HEK293 (cell line): ENCODE measurements around the gene KAT14.
A peak's percentile ranks its signal among the peaks of the same experiment; 100 is the strongest.
"Not testable (repeated sequence)": the region's sequence is repeated elsewhere in the genome, so short reads cannot be mapped to it uniquely, and the experiment has no call there.

Experiments used
- CTCF ChIA-PET: fragments of 350-600 bp; formaldehyde crosslinking; extraction: SDS; loops from one replicate; lab custom pipeline; 2021; ENCODE audit warnings: antibody characterized with exemption; lab: Yijun Ruan, JAX
- POLR2A ChIA-PET: fragments of 300-600 bp; formaldehyde crosslinking; extraction: SDS; loops from one replicate; lab custom pipeline; 2020; ENCODE audit warnings: antibody characterized with exemption, inconsistent platforms; lab: Yijun Ruan, JAX
- H3K27ac ChIP-seq: fragments of 200-500 bp; sonication (Bioruptor generic); 2 replicates; pipeline ENCODE4 v1.5.1; 2014; ENCODE audit warnings: low read depth, low read length, control low read depth, inconsistent platforms; ENCODE audit errors: extremely low read depth
- H3K36me3 ChIP-seq, 2 experiments: fragments of 200-500 bp in 1 of 2; sonication (Bioruptor generic) in 1 of 2; 1 replicate in 1 of 2; 2 replicates in 1 of 2; pipeline ENCODE4 v1.5.1; 2014 to 2017; ENCODE audit warnings: inconsistent platforms in 2 of 2, low read length in 2 of 2; ENCODE audit not compliant: control insufficient read depth in 2 of 2, insufficient read depth in 1 of 2
- H3K4me1 ChIP-seq: fragments of 200-500 bp; sonication (Bioruptor generic); 2 replicates; pipeline ENCODE4 v1.5.1; 2014; ENCODE audit warnings: mild to moderate bottlenecking, low read length, inconsistent platforms; ENCODE audit not compliant: control insufficient read depth, insufficient read depth
- H3K4me3 ChIP-seq: 2 replicates; pipeline ENCODE4 v1.5.1; 2011; ENCODE audit warnings: low read depth, mild to moderate bottlenecking, control low read depth, low read length, moderate library complexity
- H3K9me3 ChIP-seq: fragments of 200-500 bp; sonication (Bioruptor generic); 2 replicates; pipeline ENCODE4 v1.5.1; 2014; ENCODE audit warnings: low read depth, low read length, inconsistent platforms; ENCODE audit not compliant: control insufficient read depth, insufficient read depth
- ATF2 ChIP-seq: fragments of 450-650 bp; formaldehyde crosslinking; IDR thresholded peaks from 2 replicates; pipeline ENCODE4 v1.5.1; 2016; ENCODE audit warnings: missing biosample characterization, missing genetic modification characterization, low read depth
- GLIS1 ChIP-seq: fragments of 450-650 bp; formaldehyde crosslinking; IDR thresholded peaks from 2 replicates; pipeline ENCODE4 v1.5.1; 2016; ENCODE audit warnings: missing biosample characterization, missing genetic modification characterization
- PRDM10 ChIP-seq: fragments of 450-650 bp; formaldehyde crosslinking; IDR thresholded peaks from 2 replicates; pipeline ENCODE4 v1.5.1; 2016; ENCODE audit warnings: missing biosample characterization, missing genetic modification characterization
- REPIN1 ChIP-seq: fragments of 450-650 bp; formaldehyde crosslinking; IDR thresholded peaks from 2 replicates; pipeline ENCODE4 v1.5.1; 2017; ENCODE audit warnings: missing biosample characterization, missing genetic modification characterization, low read depth
- ZFP69B ChIP-seq: fragments of 450-650 bp; formaldehyde crosslinking; IDR thresholded peaks from 2 replicates; pipeline ENCODE4 v1.5.1; 2016; ENCODE audit warnings: missing biosample characterization, missing genetic modification characterization
- ZIC2 ChIP-seq: fragments of 450-650 bp; formaldehyde crosslinking; IDR thresholded peaks from 2 replicates; pipeline ENCODE4 v1.5.1; 2016; ENCODE audit warnings: missing biosample characterization, missing genetic modification characterization
- ZNF138 ChIP-seq: fragments of 450-650 bp; formaldehyde crosslinking; IDR thresholded peaks from 2 replicates; pipeline ENCODE4 v1.5.1; 2016; ENCODE audit warnings: missing biosample characterization, missing genetic modification characterization, borderline replicate concordance
- ZNF2 ChIP-seq: fragments of 450-650 bp; formaldehyde crosslinking; IDR thresholded peaks from 2 replicates; pipeline ENCODE4 v1.5.1; 2016; ENCODE audit warnings: missing biosample characterization, missing genetic modification characterization
- ZNF335 ChIP-seq: fragments of 450-650 bp; formaldehyde crosslinking; conservative IDR thresholded peaks from 2 replicates; pipeline ENCODE4 v1.5.1; 2016; ENCODE audit warnings: missing biosample characterization, missing genetic modification characterization
- ZNF394 ChIP-seq: fragments of 450-650 bp; formaldehyde crosslinking; IDR thresholded peaks from 2 replicates; pipeline ENCODE4 v1.5.1; 2016; ENCODE audit warnings: missing biosample characterization, missing genetic modification characterization, mild to moderate bottlenecking, moderate library complexity, borderline replicate concordance
- ZNF398 ChIP-seq: fragments of 450-650 bp; formaldehyde crosslinking; IDR thresholded peaks from 2 replicates; pipeline ENCODE4 v1.5.1; 2017; ENCODE audit warnings: missing biosample characterization, missing genetic modification characterization
- ZNF433 ChIP-seq: fragments of 450-650 bp; formaldehyde crosslinking; IDR thresholded peaks from 2 replicates; pipeline ENCODE4 v1.5.1; 2016; ENCODE audit warnings: missing biosample characterization, missing genetic modification characterization, low read depth
- ZNF600 ChIP-seq: fragments of 450-650 bp; formaldehyde crosslinking; IDR thresholded peaks from 2 replicates; pipeline ENCODE4 v1.5.1; 2016; ENCODE audit warnings: missing biosample characterization, missing genetic modification characterization
- ZNF692 ChIP-seq: fragments of 450-650 bp; formaldehyde crosslinking; IDR thresholded peaks from 2 replicates; pipeline ENCODE4 v1.5.1; 2016; ENCODE audit warnings: missing biosample characterization, missing genetic modification characterization
- ZNF707 ChIP-seq: fragments of 450-650 bp; formaldehyde crosslinking; IDR thresholded peaks from 2 replicates; pipeline ENCODE4 v1.5.1; 2016; ENCODE audit warnings: missing biosample characterization, missing genetic modification characterization

The KAT14 gene

DNA sequence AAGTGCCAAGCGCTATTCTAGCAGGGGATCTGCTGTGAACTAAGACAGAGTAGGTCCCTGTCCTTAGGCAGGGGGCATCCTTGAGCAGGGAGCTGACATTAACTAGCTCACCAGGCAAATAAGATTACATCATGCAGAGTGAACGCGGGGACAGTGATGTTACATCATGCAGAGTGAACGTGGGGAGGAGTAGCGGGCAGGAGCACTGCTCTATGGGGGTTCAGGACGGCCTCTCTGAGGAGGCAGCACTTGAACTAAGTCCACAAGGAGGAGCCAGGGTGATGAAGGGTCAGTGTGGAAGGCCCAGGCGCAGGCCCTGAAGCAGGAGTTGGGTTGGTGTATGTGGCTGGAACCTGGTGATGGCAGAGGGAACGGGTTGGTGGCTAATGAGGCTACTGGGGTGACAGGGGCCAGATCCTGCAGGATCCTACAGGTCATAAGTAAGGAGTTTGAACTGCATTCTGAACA, 38.7 kb downstream of the KAT14 start:
- TF ChIP-seq ZNF398 (tag by site-specific recombination) (peak; percentile 31; the same call in 1 of the 2 replicates), ZIC2 (tag by site-specific recombination) (peak; percentile 58; the same call in 1 of the 2 replicates), ZNF2 (no peak), ATF2 (peak; percentile 90), ZNF335 (tag by site-specific recombination) (peak; percentile 36; the same call in 1 of the 2 replicates), ZFP69B (tag by site-specific recombination) (0 out of 2 replicates have a peak, but pooled peaks have one; percentile 18), ZNF394 (peak; percentile 63; the same call in 1 of the 2 replicates), ZNF600 (tag by site-specific recombination) (no peak), PRDM10 (tag by site-specific recombination) (peak; percentile 31; the same call in 1 of the 2 replicates), ZNF138 (no peak), ZNF433 (tag by site-specific recombination) (no peak), GLIS1 (tag by site-specific recombination) (peak; percentile 46), REPIN1 (no peak), ZNF692 (0 out of 2 replicates have a peak, but pooled peaks have one; percentile 25)
- no peaks in the 10 kb centered on the region for H3K9me3 ChIP-seq
- CTCF ChIA-PET = no interaction called here
- POLR2A ChIA-PET = interaction anchor here (0.6 kb wide), 1 partner anchor 399 kb away, joined by 3 read pairs; no protein-coding TSS in a partner anchor
- no peaks in the 10 kb centered on the region for H3K4me1 ChIP-seq
- H3K27ac ChIP-seq = no peak overlapping the region
- H3K36me3 ChIP-seq = peaks cover 0 to 8% of the 10 kb centered on the region in 2 experiments; a peak in 2 of 3 replicates
- no peak overlapping the region for H3K4me3 ChIP-seq

DNA sequence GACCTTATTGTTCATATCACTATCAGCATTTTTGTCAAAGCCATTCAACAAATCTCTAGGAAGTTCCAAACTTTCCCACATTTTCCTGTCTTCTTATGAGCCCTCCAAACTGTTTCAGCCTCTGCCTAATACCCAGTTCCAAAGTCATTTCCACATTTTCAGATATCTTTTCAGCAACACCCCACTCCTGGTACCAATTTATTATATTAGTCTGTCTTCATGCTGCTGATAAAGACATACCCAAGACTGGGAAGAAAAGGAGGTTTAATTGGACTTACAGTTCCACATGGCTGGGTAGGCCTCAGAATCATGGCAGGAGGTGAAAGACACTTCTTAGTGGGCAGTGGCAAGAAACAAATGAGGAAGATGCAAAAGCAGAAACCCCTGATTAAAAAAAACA, 42.7 kb downstream of the KAT14 start:
- H3K36me3 ChIP-seq = peaks cover 9 to 39% of the 10 kb centered on the region in 2 experiments; a peak in 2 of 3 replicates
- H3K4me1 ChIP-seq, H3K9me3 ChIP-seq, POLR2A ChIA-PET, H3K4me3 ChIP-seq, H3K27ac ChIP-seq: not testable (repeated sequence)
- peak; percentile 90 for TF ChIP-seq ZNF707 (tag by site-specific recombination)
- CTCF ChIA-PET = interaction anchor here (0.5 kb wide), 1 partner anchor 748 kb away, joined by 4 read pairs; no protein-coding TSS in a partner anchor
